OCI-LY7 (cell line): ENCODE results near the gene ST3GAL3. TPM values are rescaled to one million over a fixed set of nuclear protein-coding genes. Genes with fewer than 3 reads are reported as not detected.
A peak's percentile ranks its signal among the peaks of the same experiment; 100 is the strongest.

ENCODE experiments used
- BruUV-seq: library from RNA; stranded (reverse); fragments of 400-500 nt; replicated peaks from 2 replicates; lab custom pipeline; 2021; lab: Mats Ljungman, UMichigan
- CTCF ChIA-PET: fragments of 300-600 bp; sonication (Branson Sonifier 250); formaldehyde crosslinking; loops from one replicate; lab custom pipeline; 2022; ENCODE audit warnings: antibody characterized with exemption; ENCODE audit not compliant: unreplicated experiment; lab: Charles Lee
- POLR2A ChIA-PET: fragments of 300-600 bp; sonication (Branson Sonifier 250); formaldehyde crosslinking; loops from one replicate; lab custom pipeline; 2022; ENCODE audit warnings: antibody characterized with exemption; lab: Charles Lee
- DNase-seq: peaks from one replicate; pipeline ENCODE4 v3.0.0-alpha.2; 2015; ENCODE audit warnings: low spot score
- H2AFZ ChIP-seq: fragments of 200-600 bp; sonication (generic), shearing (Covaris generic); 2 replicates; pipeline ENCODE4 v1.6.1; 2014; ENCODE audit warnings: mild to moderate bottlenecking, antibody characterized with exemption, low read length, moderate library complexity
- H3K27ac ChIP-seq: fragments of 200-600 bp; sonication (generic); 2 replicates; pipeline ENCODE4 v1.5.1; 2014; ENCODE audit warnings: mixed run types, low read depth, mild to moderate bottlenecking, moderate library complexity, low read length, inconsistent platforms; ENCODE audit not compliant: poor library complexity, severe bottlenecking
- H3K36me3 ChIP-seq: fragments of 200-600 bp; sonication (generic); 2 replicates; pipeline ENCODE4 v1.6.1; 2014; ENCODE audit warnings: mild to moderate bottlenecking, antibody characterized with exemption, low read length, moderate library complexity, mixed read lengths; ENCODE audit not compliant: insufficient read depth
- H3K4me1 ChIP-seq: fragments of 200-600 bp; sonication (generic); 2 replicates; pipeline ENCODE4 v1.5.1; 2014; ENCODE audit warnings: mild to moderate bottlenecking, low read length; ENCODE audit not compliant: insufficient read depth, poor library complexity, severe bottlenecking
- H3K4me2 ChIP-seq: fragments of 200-600 bp; sonication (generic); 2 replicates; pipeline ENCODE4 v1.6.1; 2014; ENCODE audit warnings: mild to moderate bottlenecking, low read length
- H3K4me3 ChIP-seq: fragments of 200-600 bp; sonication (generic); 2 replicates; pipeline ENCODE4 v1.5.1; 2014; ENCODE audit warnings: mild to moderate bottlenecking, low read depth, low read length; ENCODE audit not compliant: poor library complexity, severe bottlenecking
- H3K79me2 ChIP-seq: fragments of 200-600 bp; sonication (generic); 2 replicates; pipeline ENCODE4 v1.6.1; 2016; ENCODE audit warnings: low read depth, mild to moderate bottlenecking, low read length, moderate library complexity, mixed read lengths; ENCODE audit not compliant: insufficient read depth
- H3K9me2 ChIP-seq: fragments of 200-600 bp; sonication (generic); 2 replicates; pipeline ENCODE4 v1.6.1; 2016; ENCODE audit warnings: mild to moderate bottlenecking, low read length, mixed read lengths; ENCODE audit not compliant: insufficient read depth
- H3K9me3 ChIP-seq: fragments of 200-600 bp; sonication (generic); 2 replicates; pipeline ENCODE4 v1.6.1; 2014; ENCODE audit warnings: mild to moderate bottlenecking, mixed run types, low read length, mixed read lengths
- H4K20me1 ChIP-seq: fragments of 200-600 bp; sonication (generic); 2 replicates; pipeline ENCODE4 v1.6.1; 2014; ENCODE audit warnings: mild to moderate bottlenecking, antibody characterized with exemption, low read length, moderate library complexity, mixed read lengths; ENCODE audit not compliant: insufficient read depth
- EZH2phosphoT487 ChIP-seq: fragments of 200-600 bp; sonication (generic); IDR thresholded peaks from 2 replicates; pipeline ENCODE4 v1.6.1; 2018; ENCODE audit warnings: low read depth, borderline replicate concordance, mild to moderate bottlenecking, mixed run types, antibody characterized with exemption, low read length, moderate library complexity, mixed read lengths
- intact Hi-C: fragments of 100-400 bp; cut with micrococcal nuclease; formaldehyde crosslinking; loops from one replicate; pipeline ENCODE4 v1.10.0; 2022; ENCODE audit not compliant: unreplicated experiment
- total RNA-seq, 2 experiments: library from RNA; depleted of rRNA in 1 of 2; stranded (reverse); fragments of >200 nt in 1 of 2; shearing (Covaris generic) in 1 of 2; gene quantifications; 2 replicates each; pipeline ENCODE4 v1.2.3, GENCODE V29; 2014 to 2022
- TF ChIP-seq, protein P1 (sequence below): fragments of 200-600 bp; sonication (generic); conservative IDR thresholded peaks from 2 replicates; pipeline ENCODE4 v1.5.1; 2014; ENCODE audit warnings: mild to moderate bottlenecking, antibody characterized with exemption, low read length, moderate library complexity, mixed read lengths

Gene ST3GAL3
- total RNA-seq, 2 experiments from 2014 or later, result 24.0 to 45.0 TPM

DNA sequence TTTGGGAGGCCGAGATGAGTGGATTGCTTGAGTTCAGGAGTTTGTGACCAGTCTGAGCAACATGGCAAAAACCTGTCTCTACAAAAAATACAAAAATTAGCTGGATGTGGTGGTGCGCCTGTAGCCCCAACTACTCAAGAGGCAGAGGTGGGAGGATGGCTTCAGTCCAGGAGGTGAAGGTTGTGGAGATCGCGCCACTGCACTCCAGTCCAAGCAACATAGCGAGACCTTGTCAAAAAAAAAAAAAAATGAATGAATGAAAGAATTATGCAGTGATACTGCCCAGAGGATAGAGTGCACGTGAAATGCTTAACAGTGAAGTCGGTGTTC is 262.0 kb downstream of the ST3GAL3 start:
- Histone ChIP-seq H2AFZ (no peak overlapping the region), H3K4me2 (peak overlapping the region; percentile 55; the same call in 1 of the 2 replicates), H3K79me2 (peaks cover 10% of the 10 kb centered on the region; the same call in 1 of the 2 replicates), H3K4me1 (peaks cover 14% of the 10 kb centered on the region), H3K9me2 (no peaks in the 10 kb centered on the region), H3K9me3 (no peaks in the 10 kb centered on the region), H3K4me3 (peak overlapping the region; percentile 89), H3K27ac (no peak overlapping the region), H3K36me3 (peaks cover 27% of the 10 kb centered on the region), H4K20me1 (no peaks in the 10 kb centered on the region)
- intact Hi-C loops, result no loop called here
- TF ChIP-seq, protein P1, sequence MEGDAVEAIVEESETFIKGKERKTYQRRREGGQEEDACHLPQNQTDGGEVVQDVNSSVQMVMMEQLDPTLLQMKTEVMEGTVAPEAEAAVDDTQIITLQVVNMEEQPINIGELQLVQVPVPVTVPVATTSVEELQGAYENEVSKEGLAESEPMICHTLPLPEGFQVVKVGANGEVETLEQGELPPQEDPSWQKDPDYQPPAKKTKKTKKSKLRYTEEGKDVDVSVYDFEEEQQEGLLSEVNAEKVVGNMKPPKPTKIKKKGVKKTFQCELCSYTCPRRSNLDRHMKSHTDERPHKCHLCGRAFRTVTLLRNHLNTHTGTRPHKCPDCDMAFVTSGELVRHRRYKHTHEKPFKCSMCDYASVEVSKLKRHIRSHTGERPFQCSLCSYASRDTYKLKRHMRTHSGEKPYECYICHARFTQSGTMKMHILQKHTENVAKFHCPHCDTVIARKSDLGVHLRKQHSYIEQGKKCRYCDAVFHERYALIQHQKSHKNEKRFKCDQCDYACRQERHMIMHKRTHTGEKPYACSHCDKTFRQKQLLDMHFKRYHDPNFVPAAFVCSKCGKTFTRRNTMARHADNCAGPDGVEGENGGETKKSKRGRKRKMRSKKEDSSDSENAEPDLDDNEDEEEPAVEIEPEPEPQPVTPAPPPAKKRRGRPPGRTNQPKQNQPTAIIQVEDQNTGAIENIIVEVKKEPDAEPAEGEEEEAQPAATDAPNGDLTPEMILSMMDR, result no peak
- no peak for TF ChIP-seq EZH2phosphoT487
- ChIA-PET POLR2A (interaction anchor here (0.6 kb wide), 1 partner anchor 1744 kb away, joined by 3 read pairs; no protein-coding TSS in a partner anchor), CTCF (no interaction called here)
- BruUV-seq, result no TSS peak
- DNase-seq, result no peak

DNA sequence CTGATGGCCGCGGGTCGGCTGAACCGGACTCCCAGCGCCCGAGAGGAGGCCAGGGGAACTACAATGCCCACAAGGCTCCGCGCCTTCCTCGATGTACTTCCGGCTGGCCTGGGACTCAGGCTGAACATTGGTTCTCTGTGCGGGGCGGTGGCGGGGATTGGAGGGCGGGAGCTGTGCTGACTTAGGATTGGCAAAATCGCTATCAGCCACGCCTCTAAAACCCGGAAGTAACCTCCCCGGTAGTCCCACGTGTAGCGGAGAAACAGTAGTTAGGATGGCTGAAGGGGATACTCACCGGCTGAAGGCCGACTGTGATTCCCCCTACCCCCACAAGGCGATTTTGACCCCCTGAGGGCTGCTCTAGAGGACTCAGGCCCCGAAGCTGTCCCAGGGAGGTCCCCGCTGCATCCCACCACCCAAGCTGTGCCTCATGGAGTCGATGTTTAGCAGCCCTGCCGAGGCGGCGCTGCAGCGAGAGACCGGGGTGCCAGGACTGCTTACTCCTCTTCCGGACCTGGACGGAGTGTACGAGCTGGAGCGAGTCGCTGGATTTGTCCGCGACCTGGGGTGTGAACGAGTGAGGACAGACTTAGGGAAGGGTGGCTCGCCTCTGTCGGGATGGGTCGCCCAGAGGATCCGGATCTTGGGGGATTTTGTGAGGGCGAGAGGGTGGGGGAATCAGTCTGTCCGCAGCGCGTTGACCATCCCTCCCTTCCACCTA is 262.6 kb downstream of the ST3GAL3 start, which contains the start of gene DPH2:
Gene DPH2 (plus strand): TSS at position 265 of the 721 bp plus-strand sequence. CDS start 166 bp downstream, at position 431.
- CTCF ChIA-PET, result interaction anchor here (0.6 to 1.0 kb wide), 2 partner anchors 78 to 1026 kb away, joined by 3 read pairs; no protein-coding TSS in a partner anchor
- no peak within 1 kb of the TSS for H3K27ac ChIP-seq
- peaks cover 16% of the 10 kb centered on the region for H3K4me1 ChIP-seq
- peak within 1 kb of the TSS; percentile 89 for H3K4me3 ChIP-seq
- peaks cover 27% of the 10 kb centered on the region for H3K36me3 ChIP-seq
- H4K20me1 ChIP-seq, result no peaks in the 10 kb centered on the region
- H3K4me2 ChIP-seq, result peak within 1 kb of the TSS; percentile 98
- no peaks in the 10 kb centered on the region for H3K9me2 ChIP-seq
- peaks cover 10% of the 10 kb centered on the region; the same call in 1 of the 2 replicates for H3K79me2 ChIP-seq
- POLR2A ChIA-PET, result interaction anchor here (0.6 to 1.1 kb wide), 5 partner anchors 18 to 1744 kb away, joined by 3 to 4 read pairs (median 3); no protein-coding TSS in a partner anchor
- peak; percentile 97 for DNase-seq
- BruUV-seq, result TSS peak; percentile 72
- H2AFZ ChIP-seq, result peak within 1 kb of the TSS; percentile 67
- TF ChIP-seq EZH2phosphoT487, result no peak
- TF ChIP-seq, protein P1, result peak; percentile 34
- H3K9me3 ChIP-seq, result no peaks in the 10 kb centered on the region
- intact Hi-C loops, result no loop called here
